C4-2B (cell line): ENCODE data around the gene P3R3URF.

ENCODE experiments used
- ZFX ChIP-seq: fragments of 450-650 bp; IDR thresholded peaks from 2 replicates; pipeline ENCODE4 v1.6.1; 2017
- TF ChIP-seq, protein P1 (sequence below): fragments of 450-650 bp; conservative IDR thresholded peaks from 2 replicates; pipeline ENCODE4 v1.5.1; 2017; ENCODE audit warnings: mild to moderate bottlenecking

- TF ChIP-seq, protein P1, sequence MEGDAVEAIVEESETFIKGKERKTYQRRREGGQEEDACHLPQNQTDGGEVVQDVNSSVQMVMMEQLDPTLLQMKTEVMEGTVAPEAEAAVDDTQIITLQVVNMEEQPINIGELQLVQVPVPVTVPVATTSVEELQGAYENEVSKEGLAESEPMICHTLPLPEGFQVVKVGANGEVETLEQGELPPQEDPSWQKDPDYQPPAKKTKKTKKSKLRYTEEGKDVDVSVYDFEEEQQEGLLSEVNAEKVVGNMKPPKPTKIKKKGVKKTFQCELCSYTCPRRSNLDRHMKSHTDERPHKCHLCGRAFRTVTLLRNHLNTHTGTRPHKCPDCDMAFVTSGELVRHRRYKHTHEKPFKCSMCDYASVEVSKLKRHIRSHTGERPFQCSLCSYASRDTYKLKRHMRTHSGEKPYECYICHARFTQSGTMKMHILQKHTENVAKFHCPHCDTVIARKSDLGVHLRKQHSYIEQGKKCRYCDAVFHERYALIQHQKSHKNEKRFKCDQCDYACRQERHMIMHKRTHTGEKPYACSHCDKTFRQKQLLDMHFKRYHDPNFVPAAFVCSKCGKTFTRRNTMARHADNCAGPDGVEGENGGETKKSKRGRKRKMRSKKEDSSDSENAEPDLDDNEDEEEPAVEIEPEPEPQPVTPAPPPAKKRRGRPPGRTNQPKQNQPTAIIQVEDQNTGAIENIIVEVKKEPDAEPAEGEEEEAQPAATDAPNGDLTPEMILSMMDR: no peak
- TF ChIP-seq ZFX: no peak
These were observed 34.8 kb upstream of the P3R3URF start for GRCh38 chr1:46211051-46211450.
